ENCODE data around the gene CABLES1.

CABLES1 gene

GRCh38 chr18:23229472-23229871 is 94.2 kb downstream of the CABLES1 start:
- no peak for TF ChIP-seq CTCF (IDR thresholded peaks at IDR 0.05; ENCODE audit: low read depth, low read length)
- Histone ChIP-seq H3K36me3 (no peaks in the 10 kb centered on the region), H3K9me3 (ENCODE audit: severe bottlenecking) (no peaks in the 10 kb centered on the region), H3K27me3 (ENCODE audit: insufficient read depth, low read depth, severe bottlenecking) (no peaks in the 10 kb centered on the region), H3K27ac (no peak overlapping the region), H3K4me3 (ENCODE audit: low read depth, low read length) (no peak overlapping the region)
- DNase-seq: no peak

GRCh38 chr18:23230686-23231085 is 95.4 kb downstream of the CABLES1 start:
- Histone ChIP-seq H3K27ac (no peak overlapping the region), H3K9me3 (ENCODE audit: severe bottlenecking) (no peaks in the 10 kb centered on the region), H3K36me3 (no peaks in the 10 kb centered on the region), H3K27me3 (ENCODE audit: insufficient read depth, low read depth, severe bottlenecking) (no peaks in the 10 kb centered on the region), H3K4me3 (ENCODE audit: low read depth, low read length) (no peak overlapping the region)
- no peak for TF ChIP-seq CTCF (IDR thresholded peaks at IDR 0.05; ENCODE audit: low read depth, low read length)
- no peak for DNase-seq

GRCh38 chr18:23231340-23232021 is 96.2 kb downstream of the CABLES1 start:
- no peaks in the 10 kb centered on the region for H3K27me3 ChIP-seq (ENCODE audit: insufficient read depth, low read depth, severe bottlenecking)
- TF ChIP-seq CTCF (IDR thresholded peaks at IDR 0.05; ENCODE audit: low read depth, low read length): no peak
- no peak for DNase-seq
- H3K4me3 ChIP-seq (ENCODE audit: low read depth, low read length): no peak overlapping the region
- no peaks in the 10 kb centered on the region for H3K36me3 ChIP-seq
- no peak overlapping the region for H3K27ac ChIP-seq
- no peaks in the 10 kb centered on the region for H3K9me3 ChIP-seq (ENCODE audit: severe bottlenecking)

GRCh38 chr18:23232331-23232730 is 97.0 kb downstream of the CABLES1 start:
- Histone ChIP-seq H3K27ac (no peak overlapping the region), H3K36me3 (no peaks in the 10 kb centered on the region), H3K27me3 (ENCODE audit: insufficient read depth, low read depth, severe bottlenecking) (no peaks in the 10 kb centered on the region), H3K4me3 (ENCODE audit: low read depth, low read length) (no peak overlapping the region), H3K9me3 (ENCODE audit: severe bottlenecking) (no peaks in the 10 kb centered on the region)
- no peak for TF ChIP-seq CTCF (IDR thresholded peaks at IDR 0.05; ENCODE audit: low read depth, low read length)
- no peak for DNase-seq

GRCh38 chr18:23234619-23235018 is 99.3 kb downstream of the CABLES1 start:
- H3K36me3 ChIP-seq: no peaks in the 10 kb centered on the region
- no peak for DNase-seq
- H3K27me3 ChIP-seq (ENCODE audit: insufficient read depth, low read depth, severe bottlenecking): no peaks in the 10 kb centered on the region
- no peak overlapping the region for H3K27ac ChIP-seq
- TF ChIP-seq CTCF (IDR thresholded peaks at IDR 0.05; ENCODE audit: low read depth, low read length): no peak
- H3K4me3 ChIP-seq (ENCODE audit: low read depth, low read length): no peak overlapping the region
- no peaks in the 10 kb centered on the region for H3K9me3 ChIP-seq (ENCODE audit: severe bottlenecking)

GRCh38 chr18:23235336-23235735 is 100.1 kb downstream of the CABLES1 start:
- Histone ChIP-seq H3K27ac (no peak overlapping the region), H3K9me3 (ENCODE audit: severe bottlenecking) (no peaks in the 10 kb centered on the region), H3K27me3 (ENCODE audit: insufficient read depth, low read depth, severe bottlenecking) (no peaks in the 10 kb centered on the region), H3K36me3 (no peaks in the 10 kb centered on the region), H3K4me3 (ENCODE audit: low read depth, low read length) (no peak overlapping the region)
- TF ChIP-seq CTCF (IDR thresholded peaks at IDR 0.05; ENCODE audit: low read depth, low read length): no peak
- DNase-seq: no peak

Measured in WERI-Rb-1 (cell line).